GM12873 (cell line): ENCODE data around the gene FOXI3.

Experiments used
- TF ChIP-seq, protein P1 (sequence below): IDR thresholded peaks from 2 replicates; pipeline ENCODE4 v1.5.1; 2012; ENCODE audit warnings: low read depth, mild to moderate bottlenecking, moderate library complexity, low read length, control low read depth; ENCODE audit not compliant: insufficient read depth; ENCODE audit errors: missing control alignments

FOXI3 gene

DNA sequence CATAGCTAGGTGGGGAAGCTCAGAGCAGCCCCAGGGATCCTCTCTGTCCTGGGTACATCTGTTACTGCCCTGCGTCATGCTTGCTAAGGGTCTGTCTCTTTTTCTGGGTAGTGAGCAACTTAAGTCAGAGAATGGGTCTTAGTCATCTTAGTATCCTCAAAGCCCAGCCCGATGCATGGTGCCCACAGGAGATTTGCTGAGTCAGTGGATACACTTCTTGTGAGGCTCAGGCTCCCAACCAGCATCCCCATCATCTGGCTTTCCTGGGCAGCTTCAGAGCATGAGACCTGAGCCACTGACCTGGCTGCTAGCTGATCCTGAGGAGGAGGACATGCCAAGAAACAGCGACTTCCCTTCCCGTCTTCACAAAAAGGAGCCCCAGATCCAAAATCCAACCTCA is 10.0 kb downstream of the FOXI3 start:
- TF ChIP-seq, protein P1, sequence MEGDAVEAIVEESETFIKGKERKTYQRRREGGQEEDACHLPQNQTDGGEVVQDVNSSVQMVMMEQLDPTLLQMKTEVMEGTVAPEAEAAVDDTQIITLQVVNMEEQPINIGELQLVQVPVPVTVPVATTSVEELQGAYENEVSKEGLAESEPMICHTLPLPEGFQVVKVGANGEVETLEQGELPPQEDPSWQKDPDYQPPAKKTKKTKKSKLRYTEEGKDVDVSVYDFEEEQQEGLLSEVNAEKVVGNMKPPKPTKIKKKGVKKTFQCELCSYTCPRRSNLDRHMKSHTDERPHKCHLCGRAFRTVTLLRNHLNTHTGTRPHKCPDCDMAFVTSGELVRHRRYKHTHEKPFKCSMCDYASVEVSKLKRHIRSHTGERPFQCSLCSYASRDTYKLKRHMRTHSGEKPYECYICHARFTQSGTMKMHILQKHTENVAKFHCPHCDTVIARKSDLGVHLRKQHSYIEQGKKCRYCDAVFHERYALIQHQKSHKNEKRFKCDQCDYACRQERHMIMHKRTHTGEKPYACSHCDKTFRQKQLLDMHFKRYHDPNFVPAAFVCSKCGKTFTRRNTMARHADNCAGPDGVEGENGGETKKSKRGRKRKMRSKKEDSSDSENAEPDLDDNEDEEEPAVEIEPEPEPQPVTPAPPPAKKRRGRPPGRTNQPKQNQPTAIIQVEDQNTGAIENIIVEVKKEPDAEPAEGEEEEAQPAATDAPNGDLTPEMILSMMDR, result no peak

DNA sequence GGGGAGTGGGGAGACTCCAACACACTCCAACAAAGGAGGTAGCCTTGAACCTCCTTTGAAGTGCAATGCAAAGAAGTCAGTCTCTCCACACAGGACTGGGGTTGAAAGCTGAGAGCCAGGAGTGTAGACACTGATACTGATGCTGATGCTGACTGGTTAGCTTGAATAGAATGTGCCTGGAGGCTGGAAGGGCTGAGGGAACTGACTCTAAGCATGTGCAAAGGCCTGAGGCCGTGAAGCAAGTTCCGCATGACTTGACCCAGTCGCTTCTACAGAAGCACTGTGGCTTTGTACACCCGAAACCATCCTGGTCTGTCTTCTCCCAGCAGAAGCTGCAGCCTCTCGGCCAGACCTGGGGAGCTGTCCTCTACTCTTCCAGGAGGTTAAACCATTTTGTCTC is 10.4 kb downstream of the FOXI3 start:
- TF ChIP-seq, protein P1, result no peak

DNA sequence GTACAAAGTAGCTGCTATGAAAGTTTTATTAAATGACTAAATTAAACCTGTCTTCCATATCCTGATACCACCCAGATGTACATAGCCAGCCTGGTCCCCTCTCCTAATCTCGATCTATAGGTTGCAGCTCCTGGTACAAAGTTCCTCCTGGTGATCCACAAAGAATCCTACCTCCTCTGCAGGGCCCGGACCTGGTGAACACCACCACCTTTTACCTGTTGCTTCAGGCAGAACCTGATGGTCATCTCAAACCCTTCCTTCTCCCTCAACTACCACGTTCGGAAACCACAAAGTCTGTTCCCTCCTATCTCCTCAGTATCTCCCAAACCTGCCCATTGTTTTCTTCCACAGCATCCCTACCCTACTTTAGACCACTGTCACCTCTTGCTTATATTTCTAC is 15.5 kb downstream of the FOXI3 start:
- TF ChIP-seq, protein P1, result no peak

DNA sequence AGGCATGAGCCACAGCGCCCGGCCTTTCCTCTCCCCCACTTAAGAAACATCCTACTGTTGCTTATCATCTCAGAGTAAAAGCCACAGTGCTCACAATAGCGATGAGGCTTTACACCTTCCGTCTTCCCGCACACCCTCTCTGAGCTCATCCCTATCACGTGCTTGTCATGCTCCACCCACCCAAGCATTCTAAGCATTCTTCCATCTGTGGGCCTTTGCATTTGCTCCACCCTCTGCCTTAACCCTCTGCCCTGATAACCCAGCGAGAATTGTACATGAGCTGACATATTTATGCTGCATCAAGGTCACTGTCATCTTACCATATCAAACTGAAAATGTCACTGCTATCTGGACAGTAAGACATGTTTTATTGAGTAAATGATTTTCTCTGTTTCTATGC is 22.6 kb downstream of the FOXI3 start:
- TF ChIP-seq, protein P1, result no peak

DNA sequence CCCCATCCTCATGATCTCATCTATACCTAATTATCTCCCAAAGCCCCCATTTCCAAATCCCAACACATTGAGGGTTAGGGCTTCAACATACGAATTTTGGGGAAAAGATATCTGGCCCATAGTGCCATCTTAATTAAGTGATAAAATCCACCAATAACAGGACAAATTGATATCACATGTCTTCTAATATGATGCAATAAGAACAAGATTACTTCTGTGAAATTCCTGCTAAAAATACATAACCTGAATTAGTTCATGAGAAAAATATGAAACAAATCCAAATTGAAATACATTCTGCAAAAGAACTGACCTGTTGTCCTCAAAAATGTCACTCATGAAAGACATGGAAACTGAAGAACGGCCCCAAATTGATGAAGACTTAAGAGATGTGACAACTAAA is 28.8 kb downstream of the FOXI3 start:
- TF ChIP-seq, protein P1, result no peak

DNA sequence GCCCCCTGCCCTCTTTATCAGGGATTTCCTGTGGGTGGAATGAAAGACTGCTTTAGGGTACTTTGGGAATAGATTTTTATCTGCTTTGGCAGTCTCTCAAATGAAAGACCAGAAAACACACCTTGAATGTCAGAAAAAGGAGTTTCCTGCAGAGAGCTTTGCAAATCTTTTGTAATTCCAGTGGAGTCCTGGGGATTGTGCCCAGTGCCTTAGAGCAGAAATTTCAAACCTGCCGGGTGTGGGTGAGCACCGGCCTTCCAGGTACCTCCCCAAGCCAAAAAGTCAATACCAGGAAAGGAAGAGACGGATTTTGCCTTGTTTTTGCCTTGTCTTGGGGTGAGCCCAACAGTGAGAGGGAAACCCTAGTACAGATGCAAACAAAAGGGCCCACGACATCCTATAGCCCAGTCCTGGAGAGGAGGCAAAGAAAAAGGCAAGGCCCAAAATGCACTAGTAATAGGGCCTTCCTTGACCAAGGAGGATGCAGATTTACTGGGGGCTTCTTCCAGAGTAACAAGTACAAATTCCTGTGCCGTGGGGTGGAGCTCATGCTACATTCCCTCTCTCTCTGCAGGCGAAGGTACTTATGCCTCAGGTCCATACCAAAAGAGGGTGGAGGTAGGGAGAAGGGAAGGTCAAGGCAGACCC is 36.4 kb downstream of the FOXI3 start:
- TF ChIP-seq, protein P1, result no peak

DNA sequence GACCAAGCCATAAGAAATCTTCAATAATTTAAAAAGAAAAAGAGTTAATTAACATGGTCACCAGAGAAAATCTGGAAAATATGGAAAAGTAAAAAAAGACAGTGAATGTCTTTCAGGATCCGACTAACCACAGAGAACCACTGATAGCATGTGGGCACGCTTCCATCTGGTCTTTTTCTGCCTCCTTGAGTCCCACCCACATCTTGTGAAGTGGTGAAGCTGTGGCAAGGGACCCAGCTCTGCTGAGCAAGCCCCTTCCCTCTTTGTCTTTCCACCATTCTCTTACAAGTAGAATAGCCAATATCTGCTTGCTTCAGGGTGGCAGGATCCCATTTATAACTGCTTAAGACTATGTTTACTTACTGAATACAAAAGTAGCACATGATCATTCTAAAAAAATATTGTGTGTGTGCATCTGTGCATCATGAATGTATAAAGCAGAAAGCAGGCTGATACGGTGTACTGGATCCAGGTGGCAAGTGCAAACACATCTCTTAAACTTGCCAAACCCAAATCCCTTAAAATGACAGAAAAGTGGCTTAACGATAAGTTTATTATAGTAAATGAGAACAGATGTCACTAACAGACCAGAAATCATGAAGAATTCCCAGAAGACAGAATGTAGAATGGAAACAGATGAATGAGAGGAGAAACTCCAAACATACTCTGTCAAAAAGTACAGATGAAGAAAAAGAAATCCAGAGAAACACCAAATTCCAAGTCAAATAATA is 52.3 kb downstream of the FOXI3 start:
- TF ChIP-seq, protein P1, result no peak
